KMS-11 (cell line): ENCODE measurements around the gene PIM1.

ENCODE experiments used
- H2AFZ ChIP-seq: fragments of 200-600 bp; sonication (generic); 2 replicates; pipeline ENCODE4 v1.6.1; 2016; ENCODE audit warnings: antibody characterized with exemption, mixed run types, low read depth
- H3K27ac ChIP-seq: fragments of 200-600 bp; sonication (generic); 2 replicates; pipeline ENCODE4 v1.6.1; 2016; ENCODE audit warnings: mild to moderate bottlenecking, mixed run types
- H3K27me3 ChIP-seq: fragments of 200-600 bp; sonication (generic); 2 replicates; pipeline ENCODE4 v1.6.1; 2017; ENCODE audit warnings: mild to moderate bottlenecking, low read depth, mixed run types, moderate library complexity; ENCODE audit not compliant: insufficient read depth
- H3K36me3 ChIP-seq: fragments of 200-600 bp; sonication (generic); 2 replicates; pipeline ENCODE4 v1.6.1; 2017; ENCODE audit warnings: mild to moderate bottlenecking, mixed run types; ENCODE audit not compliant: insufficient read depth
- H3K4me1 ChIP-seq: fragments of 200-600 bp; sonication (generic); 2 replicates; pipeline ENCODE4 v1.6.1; 2016; ENCODE audit warnings: mild to moderate bottlenecking, low read depth, mixed run types; ENCODE audit not compliant: poor library complexity, severe bottlenecking
- H3K4me2 ChIP-seq: fragments of 200-600 bp; sonication (generic); 2 replicates; pipeline ENCODE4 v1.7.0; 2016; ENCODE audit warnings: mild to moderate bottlenecking, mixed run types
- H3K4me3 ChIP-seq: fragments of 200-600 bp; sonication (generic); IDR thresholded peaks from 2 replicates; pipeline ENCODE4 v1.6.1; 2017; ENCODE audit warnings: low read depth, low read length, mixed read lengths; ENCODE audit not compliant: insufficient read depth
- H3K79me2 ChIP-seq: fragments of 200-600 bp; sonication (generic); 2 replicates; pipeline ENCODE4 v1.6.1; 2016; ENCODE audit warnings: low read depth, mixed run types; ENCODE audit not compliant: insufficient read depth
- H3K9ac ChIP-seq: fragments of 200-600 bp; sonication (generic); 2 replicates; pipeline ENCODE4 v1.6.1; 2016; ENCODE audit warnings: mild to moderate bottlenecking, mixed run types
- H4K20me1 ChIP-seq: fragments of 200-600 bp; sonication (generic); 2 replicates; pipeline ENCODE4 v1.6.1; 2016; ENCODE audit warnings: mild to moderate bottlenecking, mixed run types; ENCODE audit not compliant: insufficient read depth
- TF ChIP-seq, protein P1 (sequence below): fragments of 200-600 bp; sonication (generic); conservative IDR thresholded peaks from 2 replicates; pipeline ENCODE4 v1.6.1; 2017; ENCODE audit warnings: low read depth, mild to moderate bottlenecking, antibody characterized with exemption, low read length, moderate library complexity, mixed read lengths

The PIM1 gene

DNA sequence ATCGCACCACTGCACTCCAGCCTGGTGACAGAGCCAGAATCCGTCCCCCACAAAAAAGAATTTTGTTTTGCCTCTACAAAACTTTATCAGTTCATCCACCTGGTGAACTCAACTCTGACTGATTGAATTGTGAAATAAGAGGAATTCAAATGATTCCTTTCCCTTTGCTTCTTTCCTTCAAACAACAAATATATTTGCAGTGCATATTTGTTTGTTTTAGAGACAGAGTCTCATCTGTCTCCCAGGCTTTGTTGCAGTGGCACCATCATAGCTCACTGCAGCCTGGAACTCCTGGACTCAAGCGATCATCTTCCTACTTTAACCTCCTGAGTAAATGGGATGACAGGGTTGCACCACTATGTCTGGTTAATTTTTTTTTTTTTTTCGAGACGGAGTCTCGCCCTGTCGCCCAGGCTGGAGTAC, 23.2 kb upstream of the PIM1 start:
- Histone ChIP-seq H4K20me1 (no peaks in the 10 kb centered on the region), H3K9ac (no peak overlapping the region), H3K36me3 (no peaks in the 10 kb centered on the region), H3K4me3 (no peak overlapping the region), H3K79me2 (no peaks in the 10 kb centered on the region), H3K27ac (no peak overlapping the region), H3K4me1 (peaks cover 44% of the 10 kb centered on the region), H2AFZ (no peak overlapping the region), H3K27me3 (no peaks in the 10 kb centered on the region), H3K4me2 (no peak overlapping the region)
- TF ChIP-seq, protein P1, sequence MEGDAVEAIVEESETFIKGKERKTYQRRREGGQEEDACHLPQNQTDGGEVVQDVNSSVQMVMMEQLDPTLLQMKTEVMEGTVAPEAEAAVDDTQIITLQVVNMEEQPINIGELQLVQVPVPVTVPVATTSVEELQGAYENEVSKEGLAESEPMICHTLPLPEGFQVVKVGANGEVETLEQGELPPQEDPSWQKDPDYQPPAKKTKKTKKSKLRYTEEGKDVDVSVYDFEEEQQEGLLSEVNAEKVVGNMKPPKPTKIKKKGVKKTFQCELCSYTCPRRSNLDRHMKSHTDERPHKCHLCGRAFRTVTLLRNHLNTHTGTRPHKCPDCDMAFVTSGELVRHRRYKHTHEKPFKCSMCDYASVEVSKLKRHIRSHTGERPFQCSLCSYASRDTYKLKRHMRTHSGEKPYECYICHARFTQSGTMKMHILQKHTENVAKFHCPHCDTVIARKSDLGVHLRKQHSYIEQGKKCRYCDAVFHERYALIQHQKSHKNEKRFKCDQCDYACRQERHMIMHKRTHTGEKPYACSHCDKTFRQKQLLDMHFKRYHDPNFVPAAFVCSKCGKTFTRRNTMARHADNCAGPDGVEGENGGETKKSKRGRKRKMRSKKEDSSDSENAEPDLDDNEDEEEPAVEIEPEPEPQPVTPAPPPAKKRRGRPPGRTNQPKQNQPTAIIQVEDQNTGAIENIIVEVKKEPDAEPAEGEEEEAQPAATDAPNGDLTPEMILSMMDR = no peak

DNA sequence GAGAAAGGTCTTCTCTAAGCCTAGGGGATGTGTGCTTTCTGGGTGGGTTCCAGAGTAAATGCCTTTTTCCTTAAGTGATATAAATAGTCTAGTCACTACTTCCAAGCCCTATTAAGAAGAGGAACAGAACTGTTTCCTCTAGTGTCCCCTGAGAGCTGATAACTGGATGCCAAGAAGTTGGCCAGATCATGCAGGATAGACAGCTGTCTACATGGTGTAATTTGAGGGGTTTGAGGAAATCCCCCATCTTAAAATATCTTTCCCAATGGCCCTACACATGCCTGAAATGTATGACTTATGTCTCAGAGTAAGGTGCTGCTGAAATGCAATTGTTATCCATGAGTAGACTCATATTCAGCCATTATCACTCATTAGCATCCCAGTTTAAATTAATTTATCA, 20.2 kb upstream of the PIM1 start:
- Histone ChIP-seq H3K4me2 (peak overlapping the region; percentile 5; the same call in 1 of the 2 replicates), H3K36me3 (no peaks in the 10 kb centered on the region), H3K9ac (no peak overlapping the region), H3K4me1 (peaks cover 50% of the 10 kb centered on the region), H4K20me1 (no peaks in the 10 kb centered on the region), H3K27me3 (no peaks in the 10 kb centered on the region), H3K27ac (no peak overlapping the region), H3K79me2 (no peaks in the 10 kb centered on the region), H3K4me3 (no peak overlapping the region), H2AFZ (no peak overlapping the region)
- TF ChIP-seq, protein P1 = no peak

DNA sequence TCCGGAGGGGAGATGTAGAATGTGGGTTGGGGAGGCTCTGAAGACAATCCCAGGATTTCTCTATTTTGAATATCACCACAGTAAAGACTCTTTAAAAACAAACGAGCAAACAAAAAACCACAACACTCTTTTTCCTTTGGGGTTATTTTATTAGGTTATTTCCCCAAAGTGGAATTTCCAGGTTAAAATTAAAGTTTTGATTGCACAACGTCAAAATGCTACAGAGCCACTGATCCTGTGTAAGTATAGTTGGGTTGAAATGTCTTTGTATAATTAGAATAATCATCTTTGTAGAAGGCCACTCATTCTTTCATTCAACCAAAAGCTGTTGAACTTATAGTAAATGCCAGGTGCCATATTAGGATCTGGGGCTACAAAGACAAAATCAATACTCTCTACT, 19.6 kb upstream of the PIM1 start:
- H3K4me1 ChIP-seq = peaks cover 56% of the 10 kb centered on the region

DNA sequence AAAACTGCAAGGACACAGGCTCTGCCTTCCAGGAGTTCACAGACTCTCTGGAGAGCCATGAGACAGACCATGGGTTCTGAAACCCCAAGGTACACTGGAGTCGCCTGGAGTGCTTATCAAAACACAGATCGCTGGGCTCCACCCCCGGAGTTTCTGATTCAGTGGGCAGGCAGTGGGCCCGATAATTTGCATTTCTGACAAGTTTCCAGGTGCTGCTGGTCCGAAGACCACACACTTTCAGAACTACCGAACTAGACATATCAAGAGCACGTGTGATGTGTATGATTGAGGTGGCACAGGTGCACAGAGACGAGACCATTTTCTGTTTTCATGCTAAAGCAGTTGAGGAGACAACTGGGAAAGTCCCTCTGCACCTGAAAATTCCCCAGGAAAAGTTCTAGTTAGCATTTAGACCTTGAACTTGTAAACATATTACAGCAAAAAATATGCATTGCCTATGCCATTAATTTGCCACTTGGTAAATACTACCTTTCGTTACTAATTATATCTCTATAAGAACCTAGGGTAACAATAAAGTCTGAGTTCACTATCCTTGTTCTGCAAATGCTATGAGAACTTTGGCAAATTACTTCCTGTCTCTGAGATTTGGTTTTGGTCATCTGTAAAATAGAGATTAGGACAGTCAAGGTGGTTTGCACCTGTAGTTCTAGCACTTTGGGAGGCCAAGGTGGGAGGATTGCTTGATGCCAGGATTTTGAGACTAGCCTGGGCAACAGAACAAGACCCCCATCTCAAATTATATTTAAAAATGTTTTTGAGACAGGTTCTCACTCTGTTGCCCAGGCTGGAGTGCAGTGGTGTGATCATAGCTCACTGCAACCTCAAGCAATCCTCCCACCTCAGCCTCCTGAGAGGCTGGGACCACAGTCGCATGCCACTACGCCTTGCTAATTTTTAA, 14.3 kb upstream of the PIM1 start:
- no peaks in the 10 kb centered on the region for H4K20me1 ChIP-seq
- TF ChIP-seq, protein P1 = no peak
- peaks cover 88% of the 10 kb centered on the region for H3K4me1 ChIP-seq
- H3K27me3 ChIP-seq = no peaks in the 10 kb centered on the region
- no peaks in the 10 kb centered on the region for H3K79me2 ChIP-seq
- H3K4me3 ChIP-seq = no peak overlapping the region
- peak overlapping the region; percentile 77 for H3K4me2 ChIP-seq
- H2AFZ ChIP-seq = peak overlapping the region; percentile 14; the same call in 1 of the 2 replicates
- H3K27ac ChIP-seq = peak overlapping the region; percentile 95
- H3K9ac ChIP-seq = peak overlapping the region; percentile 42; the same call in 1 of the 2 replicates
- H3K36me3 ChIP-seq = no peaks in the 10 kb centered on the region

More for the DNA sequence above, 19.6 kb upstream of the PIM1 start:
- Histone ChIP-seq H4K20me1 (no peaks in the 10 kb centered on the region), H2AFZ (no peak overlapping the region), H3K27me3 (no peaks in the 10 kb centered on the region), H3K9ac (no peak overlapping the region), H3K79me2 (no peaks in the 10 kb centered on the region), H3K4me3 (no peak overlapping the region), H3K36me3 (no peaks in the 10 kb centered on the region), H3K4me2 (peak overlapping the region; percentile 5; the same call in 1 of the 2 replicates), H3K27ac (no peak overlapping the region)
- TF ChIP-seq, protein P1 = no peak
